Frontal cortex (tissue), 4 donors: ENCODE measurements around the gene BMPR1A. TPM values are rescaled to one million over a fixed set of nuclear protein-coding genes. Genes with fewer than 3 reads are reported as not detected.

Source experiments
- DNase-seq, 2 donors: peaks; one replicate each; pipeline ENCODE4 v3.0.0; 2012; ENCODE audit warnings: low spot score in 2 of 2
- FAIRE-seq: peaks from 2 replicates; lab custom pipeline; 2012; peaks lifted over from hg19 to GRCh38; lab: Jason Lieb, UNC
- total RNA-seq: library from RNA; depleted of rRNA; stranded (reverse); fragments of >200 nt; gene quantifications from one replicate; pipeline ENCODE4 v1.2.3, GENCODE V29; 2014
- donor health status: control.
- donor health status: control.
- donor health status: control.

BMPR1A gene
- total RNA-seq, 1 donor from 2014 or later: 46.5 TPM

DNA sequence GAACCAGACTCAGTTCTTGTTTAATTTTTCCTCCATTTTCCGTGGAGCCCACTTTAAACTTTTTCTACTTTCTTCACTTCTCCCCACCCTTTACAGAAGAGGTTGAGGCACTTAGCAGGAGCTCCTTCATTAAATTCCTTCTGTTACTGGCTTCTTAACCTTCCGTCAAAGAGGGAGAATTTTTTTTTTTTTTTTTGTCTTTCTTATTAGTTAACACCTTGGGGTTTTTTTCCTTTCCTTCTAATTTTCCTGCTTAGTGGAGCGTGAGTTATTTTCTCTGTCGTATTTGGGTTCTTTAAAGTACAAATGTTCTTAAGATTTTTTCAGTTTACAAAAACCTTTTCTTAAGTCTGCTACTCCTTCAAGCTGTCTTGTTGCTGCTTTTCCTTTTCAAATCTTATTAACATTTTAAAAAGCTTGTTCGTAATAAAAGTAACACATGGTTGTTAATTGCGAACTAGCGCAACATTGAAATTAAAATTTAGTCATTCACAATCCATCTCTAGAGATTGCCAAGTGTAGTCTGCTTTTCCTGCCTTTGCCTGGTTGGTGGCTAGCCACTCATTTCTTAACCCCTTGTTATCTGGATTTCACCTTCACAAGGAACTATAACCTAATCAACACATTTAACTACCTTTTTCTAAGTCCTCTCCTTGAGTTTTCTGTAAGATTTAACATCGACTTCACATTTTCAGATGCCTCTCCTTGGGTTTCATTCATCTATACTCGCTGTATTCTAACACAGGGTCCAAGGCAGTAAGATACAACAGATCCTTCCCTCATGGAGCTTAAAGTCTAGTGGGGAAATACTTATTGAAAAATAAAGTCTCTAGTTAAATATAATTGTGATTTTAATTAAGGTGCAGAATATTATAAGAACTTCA lies 2.0 kb downstream of the BMPR1A start:
- DNase-seq (no peak), FAIRE-seq (no peak)

GRCh38 chr10:86759073-86759672 lies 2.8 kb downstream of the BMPR1A start:
- FAIRE-seq (no peak), DNase-seq (no peak)

- FAIRE-seq (no peak), DNase-seq (no peak)
Observed at GRCh38 chr10:86763404-86763803, 7.0 kb downstream of the BMPR1A start.

- no peak for DNase-seq
- FAIRE-seq: no peak
Observed at GRCh38 chr10:86765548-86765947, 9.1 kb downstream of the BMPR1A start.

GRCh38 chr10:86768412-86769062 lies 12.1 kb downstream of the BMPR1A start:
- FAIRE-seq: no peak
- DNase-seq: no peak

- FAIRE-seq (no peak), DNase-seq (no peak)
Observed at GRCh38 chr10:86769991-86770390, 13.6 kb downstream of the BMPR1A start.

- DNase-seq: no peak
- no peak for FAIRE-seq
Observed at GRCh38 chr10:86770412-86770960, 14.1 kb downstream of the BMPR1A start.

GRCh38 chr10:86773498-86773897 lies 17.1 kb downstream of the BMPR1A start:
- DNase-seq: no peak
- no peak for FAIRE-seq

DNA sequence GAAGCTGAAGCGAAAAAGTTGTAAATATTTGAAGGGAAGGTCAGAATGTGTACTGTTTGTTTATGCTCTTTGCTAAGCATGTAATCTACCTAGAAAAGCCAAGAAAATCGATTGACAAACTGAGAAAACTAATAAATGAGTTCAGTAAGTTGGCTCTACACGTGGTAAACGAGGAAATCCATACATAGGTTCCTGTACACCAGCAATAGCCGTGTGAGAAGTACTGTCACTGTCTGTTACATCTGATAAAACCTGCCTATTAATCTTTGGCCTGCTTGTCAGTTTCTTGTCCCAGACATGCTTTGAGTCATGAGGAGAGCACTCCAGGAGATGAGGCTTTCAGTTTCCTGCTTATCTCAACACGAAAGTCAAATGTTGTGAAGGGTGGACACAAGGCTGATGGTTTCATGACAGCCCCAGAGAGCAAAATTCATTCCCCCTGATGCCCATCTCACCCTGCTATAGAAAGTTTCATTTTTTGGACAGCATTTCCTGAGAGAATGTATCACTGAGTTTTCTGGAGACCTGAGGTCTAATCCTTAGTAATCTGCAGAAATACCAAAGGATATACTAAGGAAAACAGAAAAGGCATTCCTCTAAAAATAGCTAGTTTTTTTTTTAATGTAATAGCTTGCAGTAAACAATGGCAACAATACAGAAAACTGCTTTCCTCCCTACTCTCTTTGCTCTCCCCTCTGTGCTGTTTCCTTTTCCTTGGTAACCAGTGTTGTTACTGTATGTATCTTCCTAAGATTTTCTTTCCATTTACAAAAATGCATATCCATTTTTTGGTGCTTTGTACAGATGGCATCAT lies 18.8 kb downstream of the BMPR1A start:
- DNase-seq (no peak), FAIRE-seq (no peak)

GRCh38 chr10:86775870-86776180 lies 19.4 kb downstream of the BMPR1A start:
- no peak for DNase-seq
- FAIRE-seq: no peak

GRCh38 chr10:86779220-86780017 lies 23.0 kb downstream of the BMPR1A start:
- no peak for FAIRE-seq
- no peak for DNase-seq

DNA sequence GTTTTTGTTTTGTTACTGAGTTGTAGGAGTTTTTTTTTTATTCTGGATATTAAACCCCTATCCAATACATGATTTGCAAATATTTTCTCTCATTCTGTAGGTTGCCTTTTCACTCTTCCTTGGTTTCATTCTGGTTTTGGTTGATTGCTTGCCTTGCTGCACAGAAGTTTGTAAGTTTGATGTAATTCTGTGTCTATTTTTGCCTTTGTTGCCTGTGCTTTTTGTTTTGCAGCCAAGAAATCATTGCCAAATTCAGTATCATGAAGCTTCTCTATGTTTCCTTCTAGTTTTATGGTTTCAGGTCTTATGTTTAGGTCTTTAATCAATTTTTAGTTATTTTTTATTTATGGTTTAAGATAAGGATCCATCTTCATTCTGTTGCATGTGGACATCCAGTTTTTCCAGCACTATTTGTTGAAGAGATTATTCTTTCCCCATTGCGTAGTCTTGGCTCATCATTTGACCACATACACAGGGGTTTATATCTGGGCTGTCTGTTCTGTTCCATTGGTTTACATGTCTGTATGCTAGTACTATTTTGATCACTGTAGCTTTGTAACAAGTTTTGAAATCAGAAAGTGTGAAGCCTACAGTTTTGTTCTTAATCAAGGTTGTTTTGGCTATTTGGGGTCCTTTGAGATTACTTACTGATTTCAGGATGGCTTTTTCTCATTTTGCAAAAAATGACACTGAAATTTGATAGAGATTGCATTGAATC lies 26.4 kb downstream of the BMPR1A start:
- FAIRE-seq: no peak
- no peak for DNase-seq

- no peak for FAIRE-seq
- no peak for DNase-seq
Observed at GRCh38 chr10:86785037-86785436, 28.6 kb downstream of the BMPR1A start.

DNA sequence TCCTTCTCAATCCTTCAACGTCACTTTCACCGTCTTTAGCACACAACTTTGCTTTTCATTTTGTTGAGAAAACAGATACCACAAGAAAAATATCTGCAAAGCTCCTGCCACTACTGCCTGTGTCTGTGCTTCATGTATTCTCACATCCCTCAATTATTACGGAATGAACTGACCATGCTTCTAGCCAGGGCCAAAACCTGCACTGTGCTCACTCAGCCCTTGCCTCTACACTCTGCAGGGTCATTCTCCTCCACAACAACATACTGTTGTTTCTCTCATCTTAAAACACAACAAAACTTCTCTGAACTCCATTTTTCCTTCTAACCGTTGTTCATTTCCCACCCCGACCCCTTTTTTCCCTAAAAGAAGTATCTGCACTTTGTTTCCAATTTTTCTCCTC lies 29.5 kb downstream of the BMPR1A start:
- FAIRE-seq: no peak
- DNase-seq: no peak

DNA sequence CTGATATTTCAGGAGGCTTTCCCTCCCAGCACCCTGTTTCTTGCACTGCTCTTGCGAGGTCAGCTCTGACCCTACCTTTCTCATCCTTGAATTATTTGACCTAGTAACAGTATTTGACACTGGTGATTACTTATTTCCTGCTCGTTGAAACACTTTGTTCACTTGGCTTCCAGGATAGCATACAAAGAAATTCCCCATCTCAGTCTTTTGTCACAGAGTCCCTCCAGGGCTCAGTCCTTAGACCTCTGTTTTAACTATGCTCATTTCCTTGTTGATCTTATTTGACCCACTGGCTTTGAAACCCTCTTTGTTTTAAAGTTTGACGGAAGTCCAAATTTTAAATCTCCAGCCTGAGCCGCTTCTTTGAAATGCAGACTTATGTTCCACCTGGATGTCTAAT lies 29.9 kb downstream of the BMPR1A start:
- DNase-seq (no peak), FAIRE-seq (no peak)

DNA sequence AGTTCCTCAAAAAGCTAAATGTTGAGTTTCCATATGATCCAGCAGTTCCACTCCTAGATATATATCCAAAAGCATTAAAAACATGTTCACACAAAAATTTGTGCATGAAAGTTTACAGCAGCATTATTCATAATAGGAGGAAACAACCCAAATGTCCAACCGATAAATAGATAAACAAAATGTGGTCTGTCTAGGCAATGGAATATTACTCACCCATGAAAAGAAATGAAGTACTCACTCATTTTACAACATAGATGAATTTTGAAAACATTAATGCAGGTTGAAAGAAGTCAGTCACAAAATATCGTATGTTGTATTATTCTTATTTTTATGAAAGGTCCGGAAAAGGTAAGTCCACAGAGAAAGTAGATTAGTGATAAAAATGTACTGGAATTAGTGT lies 34.0 kb downstream of the BMPR1A start:
- FAIRE-seq (no peak), DNase-seq (no peak)

DNA sequence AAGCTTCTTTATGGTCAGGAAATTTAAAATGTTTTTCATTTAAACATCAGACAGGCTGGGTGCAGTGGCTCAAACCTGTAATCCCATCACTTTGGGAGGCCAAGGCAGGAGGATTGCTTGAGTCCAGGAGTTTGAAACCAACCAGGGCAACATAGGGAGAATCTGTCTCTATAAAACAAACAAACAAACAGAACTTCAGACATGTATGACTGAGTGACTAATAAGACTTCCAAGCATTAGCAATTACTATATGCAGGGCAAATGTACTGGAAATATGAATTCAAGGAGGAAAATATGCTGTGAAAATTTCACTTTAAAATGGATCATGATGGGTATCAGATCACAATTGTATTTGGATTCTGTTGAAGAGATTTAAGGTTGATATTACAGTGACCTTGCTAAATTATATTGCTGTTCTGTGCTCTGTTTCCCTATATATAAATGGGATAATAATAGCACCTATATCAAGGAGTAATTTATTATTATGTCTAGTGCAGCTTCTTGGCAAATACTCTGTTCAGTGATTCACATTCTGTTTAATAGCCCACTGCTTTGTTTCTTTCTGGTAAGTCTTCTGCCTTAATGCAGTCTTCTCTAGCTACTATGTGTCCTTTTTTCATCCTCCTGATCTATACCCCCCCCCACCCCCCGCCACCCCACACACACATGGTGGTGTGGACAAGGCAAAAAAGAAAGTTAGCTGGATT lies 36.2 kb downstream of the BMPR1A start:
- no peak for DNase-seq
- FAIRE-seq: no peak

DNA sequence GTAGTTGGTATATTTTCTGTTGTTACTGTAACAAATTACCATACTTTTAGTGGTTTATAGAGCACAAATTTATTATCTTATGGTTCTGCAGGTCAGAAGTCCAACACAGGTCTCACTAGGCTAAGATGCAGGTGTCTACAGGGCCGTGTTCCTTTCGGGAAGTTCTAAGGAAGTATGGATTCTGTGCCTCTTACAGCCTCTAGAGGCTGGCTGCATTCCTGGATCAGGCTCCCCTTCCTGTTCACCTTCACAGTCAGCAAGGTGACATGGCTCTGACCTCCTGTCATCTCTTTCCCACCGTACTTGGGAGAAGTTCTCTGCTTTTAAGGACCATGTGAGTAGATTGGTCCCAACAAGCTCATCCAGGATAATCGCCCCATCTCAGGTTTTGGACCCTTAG lies 37.3 kb downstream of the BMPR1A start:
- DNase-seq (no peak), FAIRE-seq (no peak)
